ENCODE measurements around the gene TMPRSS12. TPM values are rescaled to one million over a fixed set of nuclear protein-coding genes. Genes with fewer than 3 reads are reported as not detected.
"Not testable (repeated sequence)": the region's sequence is repeated elsewhere in the genome, so short reads cannot be mapped to it uniquely, and the experiment has no call there.

TMPRSS12 gene
- polyA plus RNA-seq, 1 experiment = not detected

GRCh38 chr12:50928392-50928791, 85.7 kb downstream of the TMPRSS12 start:
- Histone ChIP-seq H3K27me3 (ENCODE audit: control insufficient read depth, insufficient read depth, low read length) (no peaks in the 10 kb centered on the region), H3K9me3 (ENCODE audit: control insufficient read depth, insufficient read depth, low read length) (no peaks in the 10 kb centered on the region), H3K4me3 (ENCODE audit: low read depth, low read length) (no peak overlapping the region), H3K27ac (ENCODE audit: low read depth, low read length) (no peak overlapping the region)
- ChIA-PET POLR2A (no interaction called here), CTCF (no interaction called here)
- TF ChIP-seq CTCF (IDR thresholded peaks at IDR 0.05; ENCODE audit: low read depth, low read length) = no peak
- DNase-seq (ENCODE audit: low read depth, low spot score) = no peak

- no peak for DNase-seq (ENCODE audit: low read depth, low spot score)
- no peak for TF ChIP-seq CTCF (IDR thresholded peaks at IDR 0.05; ENCODE audit: low read depth, low read length)
- ChIA-PET POLR2A (interaction anchor here (0.6 kb wide), 1 partner anchor 28 kb away, joined by 7 read pairs; no protein-coding TSS in a partner anchor), CTCF (no interaction called here)
- no peak overlapping the region for H3K4me3 ChIP-seq (ENCODE audit: low read depth, low read length)
- H3K27me3 ChIP-seq (ENCODE audit: control insufficient read depth, insufficient read depth, low read length) = no peaks in the 10 kb centered on the region
- H3K9me3 ChIP-seq (ENCODE audit: control insufficient read depth, insufficient read depth, low read length) = no peaks in the 10 kb centered on the region
- H3K27ac ChIP-seq (ENCODE audit: low read depth, low read length) = no peak overlapping the region
Observed at GRCh38 chr12:50929831-50930230, 87.1 kb downstream of the TMPRSS12 start.

- POLR2A ChIA-PET = not testable (repeated sequence)
Observed at GRCh38 chr12:50930477-50930876, 87.8 kb downstream of the TMPRSS12 start.

GRCh38 chr12:50932787-50933280, 90.1 kb downstream of the TMPRSS12 start:
- Histone ChIP-seq H3K27me3 (ENCODE audit: control insufficient read depth, insufficient read depth, low read length) (no peaks in the 10 kb centered on the region), H3K4me3 (ENCODE audit: low read depth, low read length) (no peak overlapping the region), H3K27ac (ENCODE audit: low read depth, low read length) (no peak overlapping the region), H3K9me3 (ENCODE audit: control insufficient read depth, insufficient read depth, low read length) (peaks cover 9% of the 10 kb centered on the region)
- no peak for DNase-seq (ENCODE audit: low read depth, low spot score)
- CTCF ChIA-PET = interaction anchor here (0.6 to 0.8 kb wide), 2 partner anchors 58 to 168 kb away, joined by 3 to 5 read pairs; no protein-coding TSS in a partner anchor
- POLR2A ChIA-PET = no interaction called here
- no peak for TF ChIP-seq CTCF (IDR thresholded peaks at IDR 0.05; ENCODE audit: low read depth, low read length)

More at GRCh38 chr12:50930477-50930876, 87.8 kb downstream of the TMPRSS12 start:
- CTCF ChIA-PET; H3K9me3 ChIP-seq (ENCODE audit: control insufficient read depth, insufficient read depth, low read length); DNase-seq (ENCODE audit: low read depth, low spot score); H3K4me3 ChIP-seq (ENCODE audit: low read depth, low read length); H3K27me3 ChIP-seq (ENCODE audit: control insufficient read depth, insufficient read depth, low read length); H3K27ac ChIP-seq (ENCODE audit: low read depth, low read length): not testable (repeated sequence)

- CTCF ChIA-PET = interaction anchor here (1.3 kb wide), 1 partner anchor 9 kb away, joined by 4 read pairs; a partner anchor contains a TSS
Observed at GRCh38 chr12:50933459-50934124, 90.9 kb downstream of the TMPRSS12 start.

More at GRCh38 chr12:50933459-50934124, 90.9 kb downstream of the TMPRSS12 start:
- no peak for DNase-seq (ENCODE audit: low read depth, low spot score)
- Histone ChIP-seq H3K27me3 (ENCODE audit: control insufficient read depth, insufficient read depth, low read length) (no peaks in the 10 kb centered on the region), H3K4me3 (ENCODE audit: low read depth, low read length) (no peak overlapping the region), H3K9me3 (ENCODE audit: control insufficient read depth, insufficient read depth, low read length) (peaks cover 16% of the 10 kb centered on the region), H3K27ac (ENCODE audit: low read depth, low read length) (no peak overlapping the region)
- POLR2A ChIA-PET = interaction anchor here (1.5 kb wide), 1 partner anchor 9 kb away, joined by 5 read pairs; a partner anchor contains a TSS
- TF ChIP-seq CTCF (IDR thresholded peaks at IDR 0.05; ENCODE audit: low read depth, low read length) = no peak
